SK-N-SH treated with all-trans-retinoic acid at 6 μM for 48 hours (cell line): ENCODE results near the gene PAPSS2.
A peak's percentile ranks its signal among the peaks of the same experiment; 100 is the strongest.

Source experiments
- ATAC-seq: fragments of 200-7000 bp; cut with Tn5 transposase; 3 replicates; pipeline ENCODE4 v1.9.1; 2020; ENCODE audit warnings: mild to moderate bottlenecking, moderate library complexity
- ARNTL ChIP-seq: fragments of 450-650 bp; formaldehyde crosslinking; IDR thresholded peaks from 2 replicates; pipeline ENCODE4 v1.5.0; 2020; ENCODE audit warnings: low read depth, mild to moderate bottlenecking, moderate library complexity, borderline replicate concordance
- BACH2 ChIP-seq: fragments of 250-450 bp; sonication (Bioruptor Pico); IDR thresholded peaks from 2 replicates; pipeline ENCODE4 v1.9.0; 2021; ENCODE audit warnings: mild to moderate bottlenecking, borderline replicate concordance
- CREB5 ChIP-seq: fragments of 250-450 bp; sonication (Bioruptor Pico); IDR thresholded peaks from 2 replicates; pipeline ENCODE4 v1.5.1; 2020; ENCODE audit warnings: low read depth, mild to moderate bottlenecking, moderate library complexity
- CSDC2 ChIP-seq: fragments of 250-450 bp; sonication (Bioruptor Pico); IDR thresholded peaks from 2 replicates; pipeline ENCODE4 v1.5.0; 2020; ENCODE audit warnings: mild to moderate bottlenecking, moderate library complexity
- ESRRG ChIP-seq: fragments of 250-450 bp; sonication (Bioruptor Pico); IDR thresholded peaks from 2 replicates; pipeline ENCODE4 v1.6.1; 2021; ENCODE audit warnings: mild to moderate bottlenecking
- GLIS3 ChIP-seq: fragments of 250-450 bp; sonication (Bioruptor Pico); IDR thresholded peaks from 2 replicates; pipeline ENCODE4 v1.5.0; 2020; ENCODE audit warnings: mild to moderate bottlenecking, moderate library complexity
- ISL1 ChIP-seq: fragments of 250-450 bp; sonication (Bioruptor Pico); IDR thresholded peaks from 2 replicates; pipeline ENCODE4 v2.1.2; 2022; ENCODE audit warnings: mild to moderate bottlenecking, moderate library complexity
- PATZ1 ChIP-seq: fragments of 250-450 bp; sonication (Bioruptor Pico); IDR thresholded peaks from 2 replicates; pipeline ENCODE4 v1.8.0; 2020; ENCODE audit warnings: mild to moderate bottlenecking, moderate library complexity, borderline replicate concordance
- POU6F1 ChIP-seq: fragments of 250-450 bp; sonication (Bioruptor Pico); IDR thresholded peaks from 2 replicates; pipeline ENCODE4 v1.8.0; 2021; ENCODE audit warnings: low read depth, mild to moderate bottlenecking, moderate library complexity, borderline replicate concordance
- PPARA ChIP-seq: fragments of 250-450 bp; sonication (Bioruptor Pico); IDR thresholded peaks from 2 replicates; pipeline ENCODE4 v1.5.0; 2020; ENCODE audit warnings: mild to moderate bottlenecking, borderline replicate concordance
- RARB ChIP-seq: fragments of 250-450 bp; sonication (Bioruptor Pico); IDR thresholded peaks from 2 replicates; pipeline ENCODE4 v1.8.0; 2021; ENCODE audit warnings: mild to moderate bottlenecking, moderate library complexity
- TCF4 ChIP-seq: fragments of 250-450 bp; sonication (Bioruptor Pico); IDR thresholded peaks from 2 replicates; pipeline ENCODE4 v1.8.0; 2021; ENCODE audit warnings: mild to moderate bottlenecking, moderate library complexity, borderline replicate concordance
- TOX ChIP-seq: fragments of 250-450 bp; sonication (Bioruptor Pico); IDR thresholded peaks from 2 replicates; pipeline ENCODE4 v1.8.0; 2021; ENCODE audit warnings: mild to moderate bottlenecking, moderate library complexity, borderline replicate concordance
- ZC3H10 ChIP-seq: fragments of 250-450 bp; sonication (Bioruptor Pico); IDR thresholded peaks from 2 replicates; pipeline ENCODE4 v1.5.1; 2021; ENCODE audit warnings: mild to moderate bottlenecking, moderate library complexity
- ZFP3 ChIP-seq: fragments of 250-450 bp; sonication (Bioruptor Pico); IDR thresholded peaks from 2 replicates; pipeline ENCODE4 v1.5.0; 2020; ENCODE audit warnings: mild to moderate bottlenecking, moderate library complexity
- ZFP30 ChIP-seq: fragments of 450-650 bp; formaldehyde crosslinking; IDR thresholded peaks from 2 replicates; pipeline ENCODE4 v1.5.0; 2022; ENCODE audit warnings: mild to moderate bottlenecking, moderate library complexity
- ZNF565 ChIP-seq: fragments of 450-650 bp; formaldehyde crosslinking; conservative IDR thresholded peaks from 2 replicates; pipeline ENCODE4 v1.5.0; 2020; ENCODE audit warnings: low read depth, mild to moderate bottlenecking, moderate library complexity
- ZNF70 ChIP-seq: fragments of 450-650 bp; formaldehyde crosslinking; IDR thresholded peaks from 2 replicates; pipeline ENCODE4 v1.5.0; 2020; ENCODE audit warnings: mild to moderate bottlenecking, moderate library complexity
- ZNF8 ChIP-seq: fragments of 450-650 bp; formaldehyde crosslinking; IDR thresholded peaks from 2 replicates; pipeline ENCODE4 v1.5.0; 2020; ENCODE audit warnings: mild to moderate bottlenecking, moderate library complexity
- TF ChIP-seq, protein P1 (sequence below): fragments of 250-450 bp; sonication (Bioruptor Pico); IDR thresholded peaks from 2 replicates; pipeline ENCODE4 v1.5.0; 2020; ENCODE audit warnings: mild to moderate bottlenecking, moderate library complexity

Gene PAPSS2

GRCh38 chr10:87764072-87764934 is 104.6 kb downstream of the PAPSS2 start:
- peak; percentile 67; the same call in 1 of the 2 replicates for TF ChIP-seq ZFP3 (CRISPR knock-in tag)
- TF ChIP-seq ZFP30 (CRISPR knock-in tag) = no peak
- no peak for ATAC-seq

DNA sequence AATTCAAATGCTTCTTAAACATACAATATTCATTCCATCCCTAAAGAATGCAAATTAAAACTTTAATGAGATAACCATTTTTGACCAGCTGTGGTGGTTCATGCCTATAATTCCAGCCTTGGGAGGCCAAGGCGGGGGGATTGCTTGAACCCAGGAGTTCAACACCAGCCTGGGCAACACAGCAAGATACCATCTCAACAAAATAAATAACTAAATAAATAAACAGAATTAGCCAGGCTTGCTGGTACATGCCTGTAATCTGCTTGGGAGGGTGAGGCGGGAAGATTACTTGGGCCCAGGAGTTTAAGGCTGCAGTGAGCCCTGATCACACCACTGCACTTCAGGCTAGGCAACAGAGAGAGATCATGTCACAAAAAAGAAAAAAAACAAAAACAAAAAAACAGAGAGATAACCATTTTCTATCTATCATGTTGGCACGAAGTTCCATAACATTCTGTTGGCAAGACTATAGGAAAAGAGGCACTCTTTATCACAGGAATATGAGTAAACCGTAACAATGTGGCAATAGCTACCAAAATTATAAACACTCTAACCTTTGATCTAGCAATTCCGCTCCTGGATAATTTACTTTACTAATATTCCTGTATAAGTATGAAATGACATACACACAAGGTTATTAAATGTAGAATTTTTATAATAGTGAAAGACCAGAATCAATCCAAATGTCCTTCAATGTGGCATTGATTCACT is 106.1 kb downstream of the PAPSS2 start:
- no peak for TF ChIP-seq RARB (CRISPR knock-in tag)
- TF ChIP-seq ZNF565 (CRISPR knock-in tag) = no peak
- TF ChIP-seq ZNF70 (CRISPR knock-in tag) = no peak
- TF ChIP-seq ARNTL (CRISPR knock-in tag) = no peak
- no peak for TF ChIP-seq PPARA (CRISPR knock-in tag)
- no peak for TF ChIP-seq GLIS3 (CRISPR knock-in tag)
- no peak for TF ChIP-seq TCF4 (CRISPR knock-in tag)
- TF ChIP-seq ZC3H10 (CRISPR knock-in tag) = no peak
- TF ChIP-seq, protein P1, sequence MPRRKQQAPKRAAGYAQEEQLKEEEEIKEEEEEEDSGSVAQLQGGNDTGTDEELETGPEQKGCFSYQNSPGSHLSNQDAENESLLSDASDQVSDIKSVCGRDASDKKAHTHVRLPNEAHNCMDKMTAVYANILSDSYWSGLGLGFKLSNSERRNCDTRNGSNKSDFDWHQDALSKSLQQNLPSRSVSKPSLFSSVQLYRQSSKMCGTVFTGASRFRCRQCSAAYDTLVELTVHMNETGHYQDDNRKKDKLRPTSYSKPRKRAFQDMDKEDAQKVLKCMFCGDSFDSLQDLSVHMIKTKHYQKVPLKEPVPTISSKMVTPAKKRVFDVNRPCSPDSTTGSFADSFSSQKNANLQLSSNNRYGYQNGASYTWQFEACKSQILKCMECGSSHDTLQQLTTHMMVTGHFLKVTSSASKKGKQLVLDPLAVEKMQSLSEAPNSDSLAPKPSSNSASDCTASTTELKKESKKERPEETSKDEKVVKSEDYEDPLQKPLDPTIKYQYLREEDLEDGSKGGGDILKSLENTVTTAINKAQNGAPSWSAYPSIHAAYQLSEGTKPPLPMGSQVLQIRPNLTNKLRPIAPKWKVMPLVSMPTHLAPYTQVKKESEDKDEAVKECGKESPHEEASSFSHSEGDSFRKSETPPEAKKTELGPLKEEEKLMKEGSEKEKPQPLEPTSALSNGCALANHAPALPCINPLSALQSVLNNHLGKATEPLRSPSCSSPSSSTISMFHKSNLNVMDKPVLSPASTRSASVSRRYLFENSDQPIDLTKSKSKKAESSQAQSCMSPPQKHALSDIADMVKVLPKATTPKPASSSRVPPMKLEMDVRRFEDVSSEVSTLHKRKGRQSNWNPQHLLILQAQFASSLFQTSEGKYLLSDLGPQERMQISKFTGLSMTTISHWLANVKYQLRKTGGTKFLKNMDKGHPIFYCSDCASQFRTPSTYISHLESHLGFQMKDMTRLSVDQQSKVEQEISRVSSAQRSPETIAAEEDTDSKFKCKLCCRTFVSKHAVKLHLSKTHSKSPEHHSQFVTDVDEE (CRISPR knock-in tag) = no peak
- no peak for TF ChIP-seq CSDC2
- no peak for TF ChIP-seq TOX
- no peak for TF ChIP-seq ESRRG (CRISPR knock-in tag)
- no peak for TF ChIP-seq PATZ1 (CRISPR knock-in tag)
- no peak for TF ChIP-seq ZFP30 (CRISPR knock-in tag)
- no peak for TF ChIP-seq ZNF8 (CRISPR knock-in tag)
- no peak for TF ChIP-seq POU6F1 (CRISPR knock-in tag)
- no peak for TF ChIP-seq BACH2 (CRISPR knock-in tag)
- no peak for ATAC-seq

DNA sequence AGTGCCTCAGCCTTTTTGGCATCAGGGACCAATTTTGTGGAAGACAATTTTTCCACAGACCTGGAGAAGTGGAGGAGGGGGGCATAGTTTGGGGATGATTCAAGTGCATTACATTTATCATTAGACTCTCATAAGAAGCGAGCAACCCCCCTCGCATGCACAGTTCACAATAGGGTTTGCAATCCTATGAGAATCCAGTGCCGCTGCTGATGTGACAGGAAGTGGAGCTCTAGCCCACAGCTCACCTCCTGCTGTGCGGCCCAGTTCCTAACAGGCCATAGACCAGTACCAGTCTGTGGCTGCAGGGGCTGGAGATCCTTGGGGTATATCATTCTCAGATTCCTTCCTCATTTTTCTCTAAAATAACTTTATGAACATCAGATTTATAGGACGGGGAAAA is 107.6 kb downstream of the PAPSS2 start:
- TF ChIP-seq RARB (CRISPR knock-in tag) (no peak), GLIS3 (CRISPR knock-in tag) (no peak), ZC3H10 (CRISPR knock-in tag) (no peak), TCF4 (CRISPR knock-in tag) (no peak), TOX (no peak), CSDC2 (no peak), POU6F1 (CRISPR knock-in tag) (no peak), ESRRG (CRISPR knock-in tag) (no peak), ISL1 (CRISPR knock-in tag) (no peak), CREB5 (CRISPR knock-in tag) (no peak)
- ATAC-seq = peak; percentile 52
